IPS-20b (cell line): ENCODE measurements around the gene DND1.
A peak's percentile ranks its signal among the peaks of the same experiment; 100 is the strongest.

Source experiments
- H3K27ac ChIP-seq: one replicate; pipeline ENCODE4 v1.5.1; 2013; ENCODE audit warnings: low read length
- H3K27me3 ChIP-seq: 2 replicates; pipeline ENCODE4 v1.6.1; 2013; ENCODE audit warnings: mild to moderate bottlenecking, low read length, inconsistent platforms; ENCODE audit not compliant: insufficient read depth
- H3K36me3 ChIP-seq: 2 replicates; pipeline ENCODE4 v1.6.1; 2013; ENCODE audit warnings: low read depth, mild to moderate bottlenecking, inconsistent platforms, low read length, moderate library complexity; ENCODE audit not compliant: insufficient read depth
- H3K4me1 ChIP-seq: 2 replicates; pipeline ENCODE4 v1.6.1; 2013; ENCODE audit warnings: mild to moderate bottlenecking, control low read depth, inconsistent platforms, low read length, moderate library complexity; ENCODE audit not compliant: insufficient read depth
- H3K4me3 ChIP-seq: 2 replicates; pipeline ENCODE4 v1.5.1; 2013; ENCODE audit warnings: mild to moderate bottlenecking, low read length, inconsistent platforms
- H3K9ac ChIP-seq: 2 replicates; pipeline ENCODE4 v1.6.1; 2013; ENCODE audit warnings: low read depth, mild to moderate bottlenecking, inconsistent platforms, low read length, moderate library complexity
- H3K9me3 ChIP-seq: 2 replicates; pipeline ENCODE4 v1.6.1; 2013; ENCODE audit warnings: mild to moderate bottlenecking, low read depth, low read length, inconsistent platforms; ENCODE audit not compliant: insufficient read depth

Gene DND1

DNA sequence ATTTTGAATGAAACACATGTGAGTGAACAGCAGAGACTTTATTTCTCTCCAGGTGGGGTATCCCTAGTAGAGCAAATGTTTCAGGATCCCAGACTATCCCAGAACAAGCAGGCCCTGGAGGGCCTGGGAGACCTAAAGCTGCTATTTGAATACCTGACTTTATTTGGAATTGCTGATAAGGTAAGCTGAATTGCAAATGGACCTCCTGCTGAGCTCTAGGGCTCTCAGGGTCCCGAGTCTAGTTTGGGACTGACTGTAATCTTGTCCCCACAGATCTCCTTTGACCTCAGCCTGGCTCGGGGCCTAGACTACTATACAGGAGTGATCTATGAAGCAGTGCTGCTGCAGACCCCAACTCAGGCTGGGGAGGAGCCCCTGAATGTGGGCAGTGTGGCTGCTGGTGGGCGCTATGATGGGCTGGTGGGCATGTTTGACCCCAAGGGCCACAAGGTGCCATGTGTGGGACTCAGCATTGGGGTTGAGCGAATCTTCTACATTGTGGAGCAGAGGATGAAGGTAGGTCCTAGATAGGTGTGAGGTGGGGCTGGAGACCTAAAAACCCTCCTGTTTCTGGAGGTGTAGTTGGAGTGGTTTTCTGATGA is 23.6 kb upstream of the DND1 start:
- Histone ChIP-seq H3K9ac (no peak overlapping the region), H3K27me3 (no peaks in the 10 kb centered on the region), H3K36me3 (peaks cover 69% of the 10 kb centered on the region)

DNA sequence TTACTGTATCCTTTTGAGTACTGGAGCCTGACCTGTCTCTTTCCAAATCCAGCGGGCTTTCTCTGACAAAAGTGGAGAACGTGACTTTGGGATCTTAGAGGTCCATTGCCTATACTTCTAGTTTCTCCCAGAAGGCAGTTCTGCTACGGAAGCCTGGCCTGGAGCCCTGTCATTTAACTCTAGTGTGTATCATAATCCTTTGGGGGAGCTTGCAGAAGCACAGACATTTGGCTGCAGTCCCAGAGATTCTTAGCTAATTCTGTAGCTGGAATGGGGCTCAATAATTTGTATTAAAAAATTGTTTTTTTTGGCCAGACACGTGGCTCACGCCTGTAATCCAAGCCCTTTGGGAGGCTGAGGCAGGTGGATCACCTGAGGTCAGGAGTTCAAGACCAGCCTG is 20.9 kb upstream of the DND1 start:
- H3K27me3 ChIP-seq = no peaks in the 10 kb centered on the region
- H3K36me3 ChIP-seq = peaks cover 65% of the 10 kb centered on the region
- no peak overlapping the region for H3K9ac ChIP-seq
- H3K27ac ChIP-seq = no peak overlapping the region
- H3K4me1 ChIP-seq = peaks cover 3% of the 10 kb centered on the region; the same call in 1 of the 2 replicates
- no peak overlapping the region for H3K4me3 ChIP-seq
- no peaks in the 10 kb centered on the region for H3K9me3 ChIP-seq

More for the DNA sequence above, 23.6 kb upstream of the DND1 start:
- no peak overlapping the region for H3K4me3 ChIP-seq
- no peak overlapping the region for H3K27ac ChIP-seq
- no peaks in the 10 kb centered on the region for H3K9me3 ChIP-seq
- peaks cover 7% of the 10 kb centered on the region; the same call in 1 of the 2 replicates for H3K4me1 ChIP-seq

DNA sequence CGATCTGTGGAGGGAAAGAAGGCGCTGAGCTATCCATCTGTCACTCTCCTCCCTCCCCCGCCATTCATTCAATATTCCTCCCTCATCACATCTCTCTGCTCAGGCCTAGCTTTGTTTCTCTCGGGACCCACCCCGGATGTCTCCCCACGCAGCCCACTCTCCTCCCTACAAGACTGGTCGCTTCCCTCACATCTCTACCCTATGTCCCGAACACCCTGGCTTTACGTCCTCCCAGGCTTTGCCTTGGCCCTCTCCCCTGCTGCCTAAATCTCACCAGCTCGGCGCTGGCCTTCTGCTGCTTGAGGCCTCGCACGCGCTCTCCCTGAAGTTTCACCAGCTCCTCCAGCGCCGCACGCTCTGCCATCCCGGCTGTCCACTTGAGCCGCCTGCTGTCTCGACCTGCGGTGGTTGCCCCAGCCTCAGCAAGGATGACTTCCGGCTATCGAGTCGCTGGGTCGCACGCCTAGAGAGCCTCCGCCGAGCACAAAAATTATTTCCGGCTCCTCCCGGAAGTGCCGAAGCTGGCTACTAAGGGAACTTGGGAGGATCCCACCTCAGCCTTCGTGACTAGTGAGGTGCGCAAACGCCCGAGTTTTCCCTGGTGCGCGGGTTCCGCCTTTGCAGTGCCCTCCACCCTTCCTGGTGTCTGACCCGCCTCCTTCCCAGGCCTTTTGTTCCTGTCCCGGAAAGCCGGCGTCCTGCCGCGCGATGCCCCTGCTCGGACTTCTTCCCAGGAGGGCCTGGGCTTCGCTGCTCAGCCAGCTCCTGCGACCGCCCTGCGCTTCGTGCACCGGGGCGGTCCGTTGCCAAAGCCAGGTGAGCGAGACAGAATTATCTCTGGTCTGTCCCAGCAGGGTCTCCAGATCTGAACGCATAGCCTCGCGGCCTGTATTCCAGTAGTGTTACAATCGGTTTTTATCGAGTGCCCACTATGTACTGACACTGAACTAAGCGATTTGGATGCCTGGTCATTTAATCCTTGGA is 17.9 kb upstream of the DND1 start, which contains the start of the genes HARS1 and HARS2:
Gene HARS1 (minus strand): TSS at position 430 of the 984 bp plus-strand sequence. CDS start 66 bp downstream, at position 364.
Gene HARS2 (plus strand): TSS at position 515 of the 984 bp plus-strand sequence. CDS start 194 bp downstream, at position 709.
- no peaks in the 10 kb centered on the region for H3K9me3 ChIP-seq
- peaks cover 3% of the 10 kb centered on the region; the same call in 1 of the 2 replicates for H3K4me1 ChIP-seq
- H3K27ac ChIP-seq = peak within 1 kb of the TSS; percentile 59
- peaks cover 49% of the 10 kb centered on the region for H3K36me3 ChIP-seq
- peak within 1 kb of the TSS; percentile 94 for H3K4me3 ChIP-seq
- no peaks in the 10 kb centered on the region for H3K27me3 ChIP-seq
- H3K9ac ChIP-seq = peak within 1 kb of the TSS; percentile 91

DNA sequence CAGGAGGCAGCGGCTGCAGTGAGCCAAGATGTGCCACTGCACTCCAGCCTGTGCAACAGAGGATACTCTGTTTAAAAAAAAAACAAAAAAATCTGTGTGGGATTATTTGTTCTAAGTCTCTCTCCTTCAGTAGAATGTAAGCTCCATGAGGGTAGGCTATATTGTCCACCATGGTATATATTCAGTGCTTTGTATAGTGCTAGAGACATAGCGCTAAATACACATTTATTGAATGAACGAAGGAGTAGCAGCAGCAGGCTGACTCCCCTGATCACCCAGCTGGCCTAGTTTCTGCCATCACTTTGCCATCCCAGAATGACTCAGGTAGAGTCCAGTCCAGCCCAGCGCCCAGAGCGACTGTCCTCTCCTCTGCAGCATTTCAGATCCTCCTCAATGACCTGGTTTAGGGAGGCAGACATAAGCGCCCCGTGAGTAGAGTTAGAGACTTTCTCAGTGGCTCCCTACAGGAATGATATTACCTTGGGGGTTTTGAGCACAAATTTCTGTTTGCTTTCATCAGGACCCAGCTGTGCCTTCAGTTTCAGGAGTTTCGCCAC is 17.1 kb upstream of the DND1 start:
- Histone ChIP-seq H3K36me3 (peaks cover 42% of the 10 kb centered on the region), H3K4me3 (peak overlapping the region; percentile 94), H3K9ac (peak overlapping the region; percentile 91), H3K4me1 (peaks cover 3% of the 10 kb centered on the region; the same call in 1 of the 2 replicates), H3K27ac (no peak overlapping the region), H3K27me3 (no peaks in the 10 kb centered on the region), H3K9me3 (no peaks in the 10 kb centered on the region)

DNA sequence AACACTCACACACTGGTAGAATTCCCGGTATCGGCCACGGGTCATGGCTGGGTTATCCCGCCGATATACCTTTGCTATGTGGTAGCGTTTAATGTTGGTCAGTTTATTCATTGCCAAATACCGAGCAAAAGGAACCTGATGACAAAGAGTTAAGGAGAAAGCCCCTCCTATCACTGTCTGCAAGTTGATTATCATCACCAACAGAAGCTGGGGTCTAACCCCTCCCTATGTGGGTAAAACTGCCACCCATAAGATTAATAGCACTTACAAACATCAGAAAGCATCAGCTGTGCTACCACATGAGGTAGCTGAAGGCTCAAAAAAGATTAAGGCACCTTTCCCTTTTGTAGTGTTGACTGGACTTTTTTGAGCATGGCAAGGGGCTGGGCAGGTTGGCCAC is 5.6 kb upstream of the DND1 start:
- Histone ChIP-seq H3K4me1 (no peaks in the 10 kb centered on the region), H3K9ac (no peak overlapping the region), H3K27ac (no peak overlapping the region), H3K27me3 (no peaks in the 10 kb centered on the region), H3K4me3 (no peak overlapping the region), H3K36me3 (peaks cover 77% of the 10 kb centered on the region), H3K9me3 (no peaks in the 10 kb centered on the region)

DNA sequence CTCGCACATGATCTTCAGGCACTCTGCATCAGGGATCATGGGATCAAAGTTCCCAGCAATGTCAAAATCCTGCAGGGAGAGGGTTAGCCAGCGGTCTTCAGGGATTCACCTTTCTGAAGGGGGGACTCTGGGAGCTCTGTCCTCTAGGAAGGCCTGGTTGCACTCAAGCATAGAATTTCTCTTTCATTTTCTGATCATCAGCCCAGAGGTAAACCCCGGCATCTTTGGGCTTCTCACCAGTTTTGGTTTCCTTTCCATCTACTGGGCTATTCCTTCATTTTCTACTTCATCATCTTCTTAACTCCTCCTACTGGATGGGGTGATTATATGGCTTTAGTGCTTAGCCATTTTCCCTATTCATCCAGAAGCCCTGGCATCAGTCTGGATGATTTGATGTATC is 4.6 kb upstream of the DND1 start:
- Histone ChIP-seq H3K27ac (no peak overlapping the region), H3K36me3 (peaks cover 79% of the 10 kb centered on the region)

DNA sequence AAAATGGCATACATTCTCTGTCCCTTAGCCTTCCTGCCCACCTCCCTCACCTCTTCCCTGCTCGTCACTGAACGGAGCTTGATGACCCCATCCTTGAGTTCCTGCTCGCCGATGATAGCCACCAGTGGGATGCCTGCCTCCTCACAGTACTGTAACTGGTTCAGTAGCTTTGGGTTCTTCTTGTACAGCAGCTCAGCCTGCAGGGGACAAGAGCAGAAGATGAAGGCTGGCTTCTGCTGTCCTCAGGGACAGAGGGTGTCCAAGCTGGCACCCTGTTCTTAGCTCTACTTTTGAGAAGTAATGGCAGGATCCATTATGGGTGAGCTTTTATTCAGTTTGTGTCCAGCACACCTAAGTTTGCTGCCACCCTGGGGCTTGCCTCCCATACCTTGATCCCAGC is 1.3 kb upstream of the DND1 start:
- H3K9ac ChIP-seq = no peak overlapping the region
- H3K36me3 ChIP-seq = peaks cover 74% of the 10 kb centered on the region
- no peaks in the 10 kb centered on the region for H3K27me3 ChIP-seq

More for the DNA sequence above, 4.6 kb upstream of the DND1 start:
- no peaks in the 10 kb centered on the region for H3K4me1 ChIP-seq
- H3K9me3 ChIP-seq = no peaks in the 10 kb centered on the region
- H3K9ac ChIP-seq = no peak overlapping the region
- no peak overlapping the region for H3K4me3 ChIP-seq
- no peaks in the 10 kb centered on the region for H3K27me3 ChIP-seq

DNA sequence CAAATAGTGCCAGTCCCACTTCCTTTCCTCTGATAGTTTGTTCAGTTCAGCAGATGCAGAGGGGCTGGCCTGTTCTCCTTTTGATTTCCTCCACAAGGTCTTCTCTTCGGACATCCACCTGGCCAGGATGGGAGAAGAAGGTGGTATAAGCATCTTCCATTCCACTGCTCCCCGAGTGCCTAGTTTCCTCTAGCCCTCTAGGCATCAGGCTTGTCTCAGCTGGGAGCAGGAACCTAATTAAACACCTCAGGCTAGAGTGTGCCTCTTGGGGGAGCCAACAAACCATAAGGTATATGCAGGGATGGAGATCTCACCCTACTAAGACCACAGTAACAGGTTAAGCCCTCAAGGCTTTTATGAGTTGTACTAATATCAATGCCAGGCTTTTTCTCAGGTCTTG is 835 bp upstream of the DND1 start:
- Histone ChIP-seq H3K9ac (no peak overlapping the region), H3K9me3 (no peaks in the 10 kb centered on the region), H3K36me3 (peaks cover 74% of the 10 kb centered on the region), H3K4me1 (0 out of 2 replicates have a peak, but pooled peaks cover 3% of the 10 kb centered on the region), H3K27ac (no peak overlapping the region), H3K27me3 (no peaks in the 10 kb centered on the region), H3K4me3 (no peak overlapping the region)

More for the DNA sequence above, 1.3 kb upstream of the DND1 start:
- H3K4me1 ChIP-seq = 0 out of 2 replicates have a peak, but pooled peaks cover 3% of the 10 kb centered on the region
- no peak overlapping the region for H3K27ac ChIP-seq
- no peaks in the 10 kb centered on the region for H3K9me3 ChIP-seq
- no peak overlapping the region for H3K4me3 ChIP-seq

DNA sequence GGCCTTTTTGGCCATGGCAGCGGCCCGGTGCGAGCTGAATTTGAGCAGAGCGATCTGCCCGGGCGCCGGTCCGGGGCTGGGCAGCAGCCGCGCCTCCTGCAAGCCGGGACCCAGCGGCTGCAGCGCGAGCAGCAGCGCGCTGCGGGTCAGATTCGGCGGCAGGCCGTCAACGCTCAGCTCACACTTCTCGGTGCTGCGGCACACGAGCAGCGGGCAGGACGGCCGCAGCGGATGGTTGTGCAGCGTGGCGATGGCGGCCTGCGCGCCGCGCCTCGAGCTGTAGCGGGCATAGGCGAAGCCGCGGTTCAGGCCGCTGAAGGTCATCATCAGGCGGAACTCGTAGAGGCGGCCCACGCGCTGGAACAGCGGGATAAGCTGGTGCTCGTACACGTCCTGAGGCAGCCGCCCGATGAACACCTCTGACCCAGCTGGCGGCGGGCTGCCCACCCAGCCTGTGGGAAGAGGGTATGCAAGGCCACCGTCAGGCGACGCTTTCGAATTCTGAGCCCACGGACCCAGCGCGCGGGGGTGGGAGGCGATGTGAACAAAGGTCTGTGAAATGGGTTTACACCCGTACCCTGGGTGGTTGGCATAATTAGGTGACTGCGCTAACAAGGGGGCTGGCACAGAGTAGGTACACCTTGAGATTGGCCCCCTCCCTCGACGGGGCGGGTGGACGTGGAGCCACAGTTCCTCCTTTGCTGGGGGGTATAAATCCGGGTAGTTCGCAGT is 755 bp downstream of the DND1 start:
- H3K9me3 ChIP-seq = no peaks in the 10 kb centered on the region
- H3K36me3 ChIP-seq = peaks cover 80% of the 10 kb centered on the region
- no peak overlapping the region for H3K9ac ChIP-seq
- no peaks in the 10 kb centered on the region for H3K27me3 ChIP-seq
- 0 out of 2 replicates have a peak, but pooled peaks cover 3% of the 10 kb centered on the region for H3K4me1 ChIP-seq
- no peak overlapping the region for H3K4me3 ChIP-seq
- H3K27ac ChIP-seq = no peak overlapping the region

DNA sequence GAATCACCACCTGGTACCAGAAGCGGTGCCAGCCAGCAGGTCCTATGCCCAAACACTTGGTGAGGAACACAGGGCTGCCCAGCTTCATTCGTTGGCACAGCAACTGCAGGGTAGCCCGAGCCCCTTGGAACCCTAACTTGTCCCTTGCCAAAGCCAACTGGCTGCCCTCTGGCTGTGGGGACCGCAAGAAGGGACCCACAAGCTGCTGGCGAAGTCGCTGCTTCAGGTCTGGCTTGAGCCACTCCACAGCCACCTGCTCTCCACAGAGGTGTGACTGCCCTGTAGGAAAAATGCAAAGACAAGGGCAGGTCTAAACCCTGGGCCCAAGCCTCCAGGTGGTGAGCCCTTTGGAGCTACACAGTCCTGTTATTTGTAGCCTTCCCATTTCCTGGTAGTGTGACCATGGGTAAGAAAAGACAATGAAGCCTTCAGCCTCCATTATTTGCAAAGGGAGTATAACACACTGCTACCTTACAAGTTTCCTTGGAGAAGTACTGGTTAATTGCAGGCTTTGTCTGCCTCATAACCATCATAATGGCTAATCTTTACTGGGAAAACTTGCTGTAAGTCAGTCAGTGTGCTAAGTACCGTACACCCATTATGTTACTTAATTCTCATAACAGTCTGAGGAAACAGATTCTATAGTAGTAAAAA is 1.8 kb downstream of the DND1 start:
- H3K9me3 ChIP-seq = no peaks in the 10 kb centered on the region
- H3K9ac ChIP-seq = no peak overlapping the region; the same call in 1 of the 2 replicates
- 0 out of 2 replicates have a peak, but pooled peaks cover 3% of the 10 kb centered on the region for H3K4me1 ChIP-seq
- H3K36me3 ChIP-seq = peaks cover 80% of the 10 kb centered on the region
- H3K27me3 ChIP-seq = no peaks in the 10 kb centered on the region
- no peak overlapping the region for H3K27ac ChIP-seq
- H3K4me3 ChIP-seq = no peak overlapping the region
